CD4-positive, CD25-positive, alpha-beta regulatory T cell (primary cell): ENCODE data around the gene SOX6. TPM values are rescaled to one million over a fixed set of nuclear protein-coding genes. Genes with fewer than 3 reads are reported as not detected.

ENCODE experiments used
- ATAC-seq, 2 donors: fragments of 150-1000 bp; cut with Tn5 transposase; one replicate each; pipeline ENCODE4 v1.10.0; 2021; ENCODE audit warnings: low read depth in 2 of 2, moderate number of reproducible peaks in 2 of 2, moderate library complexity in 1 of 2
- DNase-seq, 3 donors: peaks; one replicate each; pipeline versions ENCODE4 v3.0.0 to v3.0.0-alpha.2; 2012 to 2022; ENCODE audit warnings: mixed read lengths in 1 of 3
- H3K27ac ChIP-seq: one replicate; pipeline ENCODE4 v1.7.0; 2013; ENCODE audit warnings: mild to moderate bottlenecking, low read length; ENCODE audit not compliant: insufficient read depth, poor library complexity, severe bottlenecking
- H3K27me3 ChIP-seq: one replicate; pipeline ENCODE4 v1.7.0; 2013; ENCODE audit warnings: low read length; ENCODE audit not compliant: control insufficient read depth, insufficient read depth
- H3K36me3 ChIP-seq: one replicate; pipeline ENCODE4 v1.7.0; 2013; ENCODE audit warnings: mild to moderate bottlenecking, low read length, moderate library complexity; ENCODE audit not compliant: control insufficient read depth, insufficient read depth
- H3K4me1 ChIP-seq: 2 replicates; pipeline ENCODE4 v1.7.0; 2013; ENCODE audit warnings: mild to moderate bottlenecking, low read length; ENCODE audit not compliant: insufficient read depth, control insufficient read depth, poor library complexity, severe bottlenecking
- H3K4me3 ChIP-seq: one replicate; pipeline ENCODE4 v1.7.0; 2013; ENCODE audit warnings: low read depth, mild to moderate bottlenecking, low read length, moderate library complexity
- H3K9me3 ChIP-seq, 2 experiments: 1 replicate in 1 of 2; 2 replicates in 1 of 2; pipeline ENCODE4 v1.7.0; 2013; ENCODE audit warnings: low read length in 2 of 2, mild to moderate bottlenecking in 1 of 2, moderate library complexity in 1 of 2; ENCODE audit not compliant: control insufficient read depth in 2 of 2
- H3K27ac Mint-ChIP-seq, 3 donors: one replicate each; pipeline ENCODE4 v1.8.0; 2020 to 2022; ENCODE audit warnings: mild to moderate bottlenecking in 3 of 3, mixed read lengths in 3 of 3, moderate library complexity in 2 of 3
- H3K27me3 Mint-ChIP-seq: one replicate; pipeline ENCODE4 v1.8.0; 2022; ENCODE audit warnings: mild to moderate bottlenecking, mixed read lengths
- H3K36me3 Mint-ChIP-seq: one replicate; pipeline ENCODE4 v1.8.0; 2020; ENCODE audit warnings: mixed read lengths
- H3K4me1 Mint-ChIP-seq, 4 donors: one replicate each; pipeline ENCODE4 v1.8.0; 2020 to 2022; ENCODE audit warnings: mixed read lengths in 4 of 4, mild to moderate bottlenecking in 1 of 4
- H3K4me3 Mint-ChIP-seq, 4 donors: one replicate each; pipeline ENCODE4 v1.8.0; 2020 to 2022; ENCODE audit warnings: mild to moderate bottlenecking in 4 of 4, mixed read lengths in 4 of 4, moderate library complexity in 3 of 4
- H3K9me3 Mint-ChIP-seq, 7 donors: one replicate each; pipeline ENCODE4 v1.8.0; 2020 to 2022; ENCODE audit warnings: mixed read lengths in 7 of 7, mild to moderate bottlenecking in 3 of 7, moderate library complexity in 2 of 7
- polyA plus RNA-seq, 4 donors: library from polyadenylated mRNA; unstranded; fragments of 300-500 nt; fragmentation: Illumina TruSeq; gene quantifications; one replicate each; pipeline ENCODE4 v1.2.3, GENCODE V29; 2021
- total RNA-seq: library from RNA; stranded (reverse); gene quantifications from one replicate; pipeline ENCODE4 v1.2.3, GENCODE V29; 2022

The SOX6 gene
- total and polyA plus RNA-seq, 5 donors from 2014 or later = 0.05 TPM; not detected in 4

DNA sequence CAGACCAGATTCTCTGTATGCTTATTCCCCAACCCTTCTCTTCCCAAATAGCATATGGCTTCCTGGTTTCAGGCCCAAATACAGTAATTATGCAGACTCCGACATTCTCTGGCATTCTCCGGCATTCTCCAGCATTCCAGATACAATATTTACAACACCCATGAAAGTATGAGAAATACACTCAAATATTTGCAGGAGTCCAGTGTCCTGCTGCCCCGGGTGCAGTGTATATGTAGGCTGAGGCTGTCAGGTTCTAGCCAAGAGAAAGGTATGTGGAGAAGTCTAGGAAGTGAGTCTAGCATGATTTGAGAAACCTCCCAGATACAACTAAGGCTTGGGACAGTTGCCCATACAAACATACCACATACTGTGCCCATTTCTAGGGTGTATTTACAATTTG lies 160.7 kb downstream of the SOX6 start:
- DNase-seq (no peak), ATAC-seq (no peak)
- Mint-ChIP-seq H3K9me3 (peaks cover 0 to 7% (median 2%) of the 10 kb centered on the region in 7 donors), H3K36me3 (no peaks in the 10 kb centered on the region), H3K4me1 (no peaks in the 10 kb centered on the region), H3K27me3 (no peaks in the 10 kb centered on the region), H3K4me3 (no peak overlapping the region), H3K27ac (no peak overlapping the region)
- Histone ChIP-seq H3K27ac (no peak overlapping the region), H3K36me3 (no peaks in the 10 kb centered on the region), H3K4me1 (no peaks in the 10 kb centered on the region), H3K27me3 (no peaks in the 10 kb centered on the region), H3K4me3 (no peak overlapping the region), H3K9me3 (no peaks in the 10 kb centered on the region)

- H3K4me1 Mint-ChIP-seq = no peaks in the 10 kb centered on the region
- no peak overlapping the region for H3K27ac Mint-ChIP-seq
- H3K27me3 Mint-ChIP-seq = no peaks in the 10 kb centered on the region
Measured at GRCh38 chr11:16194566-16194965, 161.8 kb downstream of the SOX6 start.

GRCh38 chr11:16193897-16194381 lies 162.4 kb downstream of the SOX6 start:
- DNase-seq (no peak), ATAC-seq (no peak)
- no peak overlapping the region for H3K27ac Mint-ChIP-seq
- H3K27me3 Mint-ChIP-seq = no peaks in the 10 kb centered on the region
- H3K36me3 ChIP-seq = no peaks in the 10 kb centered on the region
- peaks cover 0 to 7% (median 3%) of the 10 kb centered on the region in 7 donors for H3K9me3 Mint-ChIP-seq
- H3K36me3 Mint-ChIP-seq = no peaks in the 10 kb centered on the region
- H3K4me1 ChIP-seq = no peaks in the 10 kb centered on the region
- no peaks in the 10 kb centered on the region for H3K4me1 Mint-ChIP-seq
- H3K27me3 ChIP-seq = no peaks in the 10 kb centered on the region
- H3K9me3 ChIP-seq = no peaks in the 10 kb centered on the region
- no peak overlapping the region for H3K4me3 ChIP-seq
- H3K4me3 Mint-ChIP-seq = no peak overlapping the region
- no peak overlapping the region for H3K27ac ChIP-seq

More at GRCh38 chr11:16194566-16194965, 161.8 kb downstream of the SOX6 start:
- Mint-ChIP-seq H3K36me3 (no peaks in the 10 kb centered on the region), H3K9me3 (peaks cover 0 to 7% (median 2%) of the 10 kb centered on the region in 7 donors), H3K4me3 (peak overlapping the region in 1 of 4 donors; percentile 43)
- Histone ChIP-seq H3K27me3 (no peaks in the 10 kb centered on the region), H3K27ac (no peak overlapping the region), H3K4me1 (no peaks in the 10 kb centered on the region), H3K4me3 (no peak overlapping the region), H3K9me3 (no peaks in the 10 kb centered on the region), H3K36me3 (no peaks in the 10 kb centered on the region)
- DNase-seq (no peak), ATAC-seq (no peak)

GRCh38 chr11:16191868-16192240 lies 164.5 kb downstream of the SOX6 start:
- Mint-ChIP-seq H3K27ac (no peak overlapping the region), H3K4me3 (no peak overlapping the region), H3K4me1 (no peaks in the 10 kb centered on the region), H3K27me3 (no peaks in the 10 kb centered on the region), H3K9me3 (peaks cover 0 to 4% (median 2%) of the 10 kb centered on the region in 7 donors), H3K36me3 (no peaks in the 10 kb centered on the region)
- Histone ChIP-seq H3K36me3 (no peaks in the 10 kb centered on the region), H3K9me3 (no peaks in the 10 kb centered on the region), H3K27me3 (no peaks in the 10 kb centered on the region), H3K4me1 (no peaks in the 10 kb centered on the region), H3K27ac (no peak overlapping the region), H3K4me3 (no peak overlapping the region)
- DNase-seq = no peak
- no peak for ATAC-seq

DNA sequence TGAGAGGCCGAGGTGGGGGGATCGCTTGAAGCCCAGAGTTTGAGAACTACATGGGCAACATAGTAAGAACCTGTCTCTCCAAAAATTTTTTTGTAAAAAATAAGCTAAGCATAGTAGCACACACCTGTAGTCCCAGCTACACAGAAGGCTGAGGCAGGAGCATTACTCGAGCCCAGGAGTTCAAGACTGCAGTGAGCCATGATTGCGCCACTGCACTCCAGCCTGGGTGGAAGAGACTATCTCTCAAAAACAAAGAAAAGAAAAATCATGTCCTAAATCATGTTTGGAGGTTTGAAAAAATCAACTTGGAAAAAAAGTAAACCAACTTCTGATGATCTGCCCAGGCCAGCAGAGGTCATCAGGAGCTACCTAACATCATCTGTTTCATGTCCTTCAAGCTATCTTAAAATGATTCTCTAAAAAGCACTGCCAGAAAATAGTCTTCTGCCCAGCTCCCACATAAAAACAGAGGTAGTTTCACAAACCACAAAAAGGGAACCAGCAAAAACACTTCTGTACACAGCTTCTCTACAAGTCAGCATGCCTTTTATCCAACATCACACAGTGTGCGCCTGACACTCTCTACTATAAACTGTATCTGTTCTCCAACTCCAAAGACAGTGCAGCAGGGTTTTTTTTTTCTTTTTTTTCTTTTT lies 165.0 kb downstream of the SOX6 start:
- H3K27ac Mint-ChIP-seq = no peak overlapping the region
- no peaks in the 10 kb centered on the region for H3K27me3 ChIP-seq
- ATAC-seq = no peak
- no peak overlapping the region for H3K4me3 Mint-ChIP-seq
- no peak overlapping the region for H3K4me3 ChIP-seq
- peaks cover 0 to 4% (median 2%) of the 10 kb centered on the region in 7 donors for H3K9me3 Mint-ChIP-seq
- no peaks in the 10 kb centered on the region for H3K36me3 Mint-ChIP-seq
- no peaks in the 10 kb centered on the region for H3K4me1 Mint-ChIP-seq
- H3K27ac ChIP-seq = no peak overlapping the region
- H3K36me3 ChIP-seq = no peaks in the 10 kb centered on the region
- no peak for DNase-seq
- H3K9me3 ChIP-seq = no peaks in the 10 kb centered on the region
- no peaks in the 10 kb centered on the region for H3K4me1 ChIP-seq
- H3K27me3 Mint-ChIP-seq = no peaks in the 10 kb centered on the region

DNA sequence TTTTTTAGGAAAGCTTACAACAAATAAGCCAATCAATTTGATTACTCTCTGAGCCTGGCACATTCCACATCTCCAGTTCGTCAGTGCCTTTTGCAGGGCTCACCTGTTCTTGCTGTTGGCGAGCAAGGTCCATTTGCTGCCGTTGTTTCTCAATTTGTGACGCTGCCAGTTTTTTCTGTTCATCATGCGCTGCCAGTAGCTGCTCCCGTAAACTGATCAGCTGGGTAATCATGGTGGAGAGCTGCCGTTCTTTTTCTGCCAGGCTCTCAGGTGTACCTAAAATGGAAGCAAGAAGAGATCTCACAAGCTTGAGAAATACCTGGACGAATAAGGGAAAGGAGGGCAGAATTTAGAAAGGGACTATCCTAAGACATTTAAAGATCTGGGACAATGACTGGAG lies 169.7 kb downstream of the SOX6 start:
- H3K27me3 Mint-ChIP-seq = no peaks in the 10 kb centered on the region
- no peaks in the 10 kb centered on the region for H3K9me3 ChIP-seq

DNA sequence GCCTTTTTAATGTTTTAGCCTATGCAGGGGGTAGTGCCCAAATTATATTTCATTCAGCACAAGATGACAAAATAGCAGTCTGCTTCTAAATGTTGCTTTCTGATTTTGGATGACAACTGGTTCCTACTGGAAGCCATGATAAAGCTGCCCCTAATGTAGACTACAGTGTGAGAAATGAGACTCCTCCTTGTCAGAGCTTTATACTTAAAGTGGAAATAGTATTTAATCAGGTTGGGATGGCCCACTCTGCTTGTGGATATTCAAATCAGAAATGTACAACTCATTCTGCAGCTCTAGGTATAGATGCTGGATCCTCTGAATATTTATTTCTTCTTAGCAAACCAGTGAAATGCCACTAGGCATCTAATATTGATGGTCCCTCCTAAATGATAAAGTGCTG lies 171.3 kb downstream of the SOX6 start:
- no peaks in the 10 kb centered on the region for H3K9me3 ChIP-seq
- H3K36me3 ChIP-seq = no peaks in the 10 kb centered on the region
- no peak overlapping the region for H3K27ac ChIP-seq
- ATAC-seq = no peak
- Mint-ChIP-seq H3K27me3 (no peaks in the 10 kb centered on the region), H3K27ac (no peak overlapping the region), H3K36me3 (no peaks in the 10 kb centered on the region), H3K4me1 (no peaks in the 10 kb centered on the region), H3K4me3 (no peak overlapping the region), H3K9me3 (peaks cover 0 to 4% (median 0%) of the 10 kb centered on the region in 7 donors)
- no peaks in the 10 kb centered on the region for H3K27me3 ChIP-seq
- no peak overlapping the region for H3K4me3 ChIP-seq
- no peak for DNase-seq
- no peaks in the 10 kb centered on the region for H3K4me1 ChIP-seq

More for the DNA sequence above, 169.7 kb downstream of the SOX6 start:
- Mint-ChIP-seq H3K4me3 (no peak overlapping the region), H3K4me1 (no peaks in the 10 kb centered on the region), H3K36me3 (no peaks in the 10 kb centered on the region), H3K9me3 (peaks cover 0 to 4% (median 0%) of the 10 kb centered on the region in 7 donors), H3K27ac (no peak overlapping the region)
- no peak overlapping the region for H3K4me3 ChIP-seq
- no peaks in the 10 kb centered on the region for H3K4me1 ChIP-seq
- DNase-seq = no peak
- H3K27me3 ChIP-seq = no peaks in the 10 kb centered on the region
- no peaks in the 10 kb centered on the region for H3K36me3 ChIP-seq
- H3K27ac ChIP-seq = no peak overlapping the region
- ATAC-seq = no peak

GRCh38 chr11:16184588-16184987 lies 171.8 kb downstream of the SOX6 start:
- Mint-ChIP-seq H3K36me3 (no peaks in the 10 kb centered on the region), H3K4me1 (no peaks in the 10 kb centered on the region), H3K27me3 (no peaks in the 10 kb centered on the region), H3K27ac (no peak overlapping the region), H3K9me3 (peaks cover 0 to 4% (median 0%) of the 10 kb centered on the region in 7 donors), H3K4me3 (no peak overlapping the region)
- no peak overlapping the region for H3K4me3 ChIP-seq
- ATAC-seq (no peak), DNase-seq (no peak)
- no peaks in the 10 kb centered on the region for H3K36me3 ChIP-seq
- no peaks in the 10 kb centered on the region for H3K27me3 ChIP-seq
- H3K9me3 ChIP-seq = no peaks in the 10 kb centered on the region
- H3K4me1 ChIP-seq = no peaks in the 10 kb centered on the region
- H3K27ac ChIP-seq = no peak overlapping the region
